ENCODE data around the gene GLRA1. TPM values are rescaled to one million over a fixed set of nuclear protein-coding genes. Genes with fewer than 3 reads are reported as not detected.
"Not testable (repeated sequence)": the region's sequence is repeated elsewhere in the genome, so short reads cannot be mapped to it uniquely, and the experiment has no call there.

GLRA1 gene
- total RNA-seq, 1 donor, result not detected

DNA sequence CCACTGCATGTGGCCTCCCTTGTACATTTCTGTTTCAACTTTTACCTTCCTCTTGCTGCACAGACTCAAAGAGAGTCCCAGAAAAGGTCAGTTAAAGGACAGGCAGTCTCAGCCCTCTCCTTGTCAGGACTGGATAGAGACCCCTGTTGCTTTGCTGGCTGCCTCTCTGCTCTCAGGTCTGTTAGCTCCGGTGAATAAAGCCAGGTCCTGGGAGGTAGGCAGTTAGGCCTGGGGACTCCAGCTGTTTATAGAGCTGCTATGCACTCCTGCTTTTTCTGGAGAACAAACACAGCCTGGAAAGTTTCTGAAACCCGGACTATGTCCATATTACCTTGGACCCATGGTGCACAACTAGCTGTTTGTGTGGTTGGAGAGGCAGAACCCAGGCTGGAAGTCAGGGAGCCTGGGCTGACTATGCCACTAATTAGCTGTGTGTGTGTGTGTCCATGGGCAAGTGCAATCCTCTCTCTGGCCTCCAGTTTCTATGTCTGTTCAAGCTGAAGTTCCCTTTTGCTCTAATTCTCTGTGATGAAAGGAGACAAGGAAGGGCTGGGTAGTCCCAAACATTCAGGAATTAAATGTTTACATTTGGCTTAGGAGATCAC is 42.9 kb downstream of the GLRA1 start:
- Histone ChIP-seq H3K4me1 (ENCODE audit: insufficient read depth, low read length) (no peaks in the 10 kb centered on the region), H3K9me3 (ENCODE audit: low read depth, low read length) (no peaks in the 10 kb centered on the region), H3K4me3 (ENCODE audit: low read length) (no peak overlapping the region), H3K27me3 (ENCODE audit: insufficient read depth, low read length) (no peaks in the 10 kb centered on the region)

DNA sequence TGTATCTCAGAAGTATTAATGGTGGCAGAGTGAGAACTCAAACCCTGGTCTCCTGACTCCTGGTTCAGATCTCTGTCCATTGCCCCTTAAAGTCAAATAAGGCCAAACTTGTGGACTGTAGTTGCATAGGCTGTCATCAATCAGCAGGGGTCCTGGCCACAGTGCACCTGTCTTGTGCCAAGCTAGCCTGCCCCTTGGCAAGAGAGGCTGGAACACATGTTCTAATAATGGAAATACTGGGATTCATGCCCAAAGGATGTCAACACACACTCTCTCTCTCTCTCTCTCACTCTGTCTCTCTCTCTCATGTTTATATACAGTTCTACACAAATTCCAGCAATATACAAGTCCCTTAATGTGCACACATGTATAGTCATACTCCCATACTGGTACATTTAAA is 44.3 kb downstream of the GLRA1 start:
- H3K27me3 ChIP-seq (ENCODE audit: insufficient read depth, low read length), result no peaks in the 10 kb centered on the region
- H3K9me3 ChIP-seq (ENCODE audit: low read depth, low read length), result no peaks in the 10 kb centered on the region
- no peaks in the 10 kb centered on the region for H3K4me1 ChIP-seq (ENCODE audit: insufficient read depth, low read length)
- no peak overlapping the region for H3K4me3 ChIP-seq (ENCODE audit: low read length)

DNA sequence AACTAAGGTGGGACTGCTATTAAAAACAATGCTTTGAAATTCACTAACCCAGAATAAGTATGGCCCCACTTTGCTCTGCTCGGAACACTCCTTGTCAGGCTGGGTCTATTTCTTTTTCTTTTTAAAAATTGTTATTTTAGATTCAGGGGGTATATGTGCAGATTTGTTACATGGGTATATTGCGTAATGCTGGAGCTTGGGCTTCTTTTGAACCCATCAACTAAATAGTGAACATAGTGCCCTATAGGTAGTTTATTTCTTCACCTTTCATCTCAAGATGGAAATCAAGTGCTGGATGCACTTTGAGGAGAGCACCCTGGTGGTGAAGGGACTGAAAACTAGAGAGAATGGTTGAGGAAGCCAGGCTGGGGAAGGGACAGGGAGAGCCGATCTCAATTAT is 51.0 kb downstream of the GLRA1 start:
- no peak overlapping the region for H3K4me3 ChIP-seq (ENCODE audit: low read length)
- H3K4me1 ChIP-seq (ENCODE audit: insufficient read depth, low read length), result no peaks in the 10 kb centered on the region

DNA sequence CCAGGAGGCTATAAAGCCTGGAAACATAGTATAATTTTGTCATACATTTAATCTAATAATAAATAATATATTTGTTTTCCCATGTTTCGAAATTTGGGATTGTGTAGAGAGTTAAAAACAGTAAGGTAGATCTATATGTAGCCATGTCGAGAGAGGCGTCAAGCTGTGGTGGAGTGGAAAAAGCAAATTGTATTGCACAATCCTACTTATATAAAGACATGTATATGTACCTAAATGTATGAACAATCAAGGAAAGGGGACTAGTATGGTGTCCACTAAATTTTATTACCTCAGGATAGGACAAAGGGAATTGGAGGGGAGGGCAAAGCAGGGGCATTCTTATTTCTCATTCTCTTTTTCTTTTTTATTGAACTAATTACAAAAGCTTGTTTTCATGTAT is 52.0 kb downstream of the GLRA1 start:
- Histone ChIP-seq H3K27me3 (ENCODE audit: insufficient read depth, low read length) (no peaks in the 10 kb centered on the region), H3K4me3 (ENCODE audit: low read length) (no peak overlapping the region), H3K4me1 (ENCODE audit: insufficient read depth, low read length) (no peaks in the 10 kb centered on the region), H3K9me3 (ENCODE audit: low read depth, low read length) (no peaks in the 10 kb centered on the region)

More for the DNA sequence above, 51.0 kb downstream of the GLRA1 start:
- Histone ChIP-seq H3K27me3 (ENCODE audit: insufficient read depth, low read length) (no peaks in the 10 kb centered on the region), H3K9me3 (ENCODE audit: low read depth, low read length) (no peaks in the 10 kb centered on the region)

DNA sequence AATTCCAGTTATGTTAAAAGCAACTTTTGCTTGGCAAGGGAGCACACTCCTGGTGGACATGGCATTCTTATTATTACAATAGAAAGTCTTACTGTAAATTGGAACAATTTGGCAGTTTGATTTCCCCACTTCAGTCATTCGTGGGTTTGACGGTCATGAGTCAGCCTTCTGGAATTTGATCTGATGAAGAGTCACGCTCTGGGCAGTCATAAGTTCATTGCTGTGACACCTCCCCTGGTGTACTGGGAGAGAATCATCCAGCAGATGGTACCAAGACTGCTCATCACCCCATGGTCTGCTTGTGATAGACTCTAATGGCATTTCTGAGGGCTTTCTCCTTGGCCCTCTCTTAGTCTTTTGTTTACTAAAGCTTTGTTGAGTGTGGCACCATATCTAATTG is 53.8 kb downstream of the GLRA1 start:
- Histone ChIP-seq H3K4me3 (ENCODE audit: low read length) (no peak overlapping the region), H3K9me3 (ENCODE audit: low read depth, low read length) (no peaks in the 10 kb centered on the region), H3K4me1 (ENCODE audit: insufficient read depth, low read length) (no peaks in the 10 kb centered on the region), H3K27me3 (ENCODE audit: insufficient read depth, low read length) (no peaks in the 10 kb centered on the region)

DNA sequence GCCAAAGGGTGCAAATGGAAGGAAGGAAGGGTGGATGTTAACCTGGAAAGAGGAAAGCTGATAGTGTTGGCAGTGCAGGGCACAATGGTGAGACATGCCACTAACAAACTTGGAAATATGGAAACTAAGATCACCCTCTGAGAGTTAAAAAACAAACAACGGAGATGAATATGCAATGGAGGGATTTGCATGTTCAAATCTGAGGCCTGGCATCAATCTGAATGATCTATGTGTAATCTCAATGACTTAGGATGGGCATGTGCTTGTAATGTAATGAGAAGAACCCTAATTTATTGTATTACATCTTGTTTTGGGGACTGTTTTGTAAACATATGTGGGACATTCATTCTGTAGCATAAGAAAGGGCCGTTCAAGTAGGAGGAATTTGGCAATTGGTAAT is 54.4 kb downstream of the GLRA1 start:
- no peaks in the 10 kb centered on the region for H3K4me1 ChIP-seq (ENCODE audit: insufficient read depth, low read length)
- no peaks in the 10 kb centered on the region for H3K27me3 ChIP-seq (ENCODE audit: insufficient read depth, low read length)
- H3K9me3 ChIP-seq (ENCODE audit: low read depth, low read length), result no peaks in the 10 kb centered on the region
- H3K4me3 ChIP-seq (ENCODE audit: low read length), result no peak overlapping the region

DNA sequence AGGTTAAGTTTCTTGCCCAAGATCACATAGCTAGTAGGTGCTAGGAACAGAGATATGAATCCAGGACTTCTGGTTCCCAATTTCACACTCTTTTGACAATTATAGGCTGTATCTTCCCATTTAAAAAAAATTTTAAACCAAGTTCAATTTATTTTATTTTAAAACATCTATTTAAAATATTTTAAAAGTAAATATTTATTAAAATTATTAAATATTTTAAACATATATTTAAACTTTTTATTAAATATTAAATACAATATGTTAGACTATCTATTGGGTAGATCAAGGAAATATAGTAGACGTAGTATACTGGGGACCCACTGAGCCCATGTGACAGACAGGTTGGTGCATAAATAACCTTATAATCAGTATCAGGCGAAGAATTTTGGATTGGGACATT is 54.8 kb downstream of the GLRA1 start:
- H3K4me3 ChIP-seq (ENCODE audit: low read length), result no peak overlapping the region
- H3K4me1 ChIP-seq (ENCODE audit: insufficient read depth, low read length), result no peaks in the 10 kb centered on the region

DNA sequence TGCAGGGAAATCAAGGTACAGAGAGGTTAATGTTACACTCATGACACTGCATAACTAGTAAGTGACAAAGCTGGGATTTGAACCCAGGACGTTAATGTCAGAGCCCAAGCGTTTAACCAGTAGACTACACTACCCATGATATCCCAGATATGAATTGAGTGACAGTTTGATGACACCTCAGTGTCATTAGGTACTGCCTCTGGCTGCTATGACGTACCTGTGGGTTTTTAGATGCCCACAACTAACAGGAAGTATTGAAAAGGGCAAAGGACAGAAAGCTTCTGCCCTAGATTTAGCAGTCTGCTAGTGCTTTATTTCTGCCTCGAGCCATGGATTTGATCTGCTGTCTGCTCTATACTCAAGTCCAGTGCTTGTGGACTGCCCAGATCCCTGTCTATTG is 56.2 kb downstream of the GLRA1 start:
- Histone ChIP-seq H3K27me3 (ENCODE audit: insufficient read depth, low read length) (no peaks in the 10 kb centered on the region), H3K4me1 (ENCODE audit: insufficient read depth, low read length) (no peaks in the 10 kb centered on the region), H3K4me3 (ENCODE audit: low read length) (no peak overlapping the region), H3K9me3 (ENCODE audit: low read depth, low read length) (no peaks in the 10 kb centered on the region)

More for the DNA sequence above, 54.8 kb downstream of the GLRA1 start:
- Histone ChIP-seq H3K9me3 (ENCODE audit: low read depth, low read length) (no peaks in the 10 kb centered on the region), H3K27me3 (ENCODE audit: insufficient read depth, low read length) (no peaks in the 10 kb centered on the region)

DNA sequence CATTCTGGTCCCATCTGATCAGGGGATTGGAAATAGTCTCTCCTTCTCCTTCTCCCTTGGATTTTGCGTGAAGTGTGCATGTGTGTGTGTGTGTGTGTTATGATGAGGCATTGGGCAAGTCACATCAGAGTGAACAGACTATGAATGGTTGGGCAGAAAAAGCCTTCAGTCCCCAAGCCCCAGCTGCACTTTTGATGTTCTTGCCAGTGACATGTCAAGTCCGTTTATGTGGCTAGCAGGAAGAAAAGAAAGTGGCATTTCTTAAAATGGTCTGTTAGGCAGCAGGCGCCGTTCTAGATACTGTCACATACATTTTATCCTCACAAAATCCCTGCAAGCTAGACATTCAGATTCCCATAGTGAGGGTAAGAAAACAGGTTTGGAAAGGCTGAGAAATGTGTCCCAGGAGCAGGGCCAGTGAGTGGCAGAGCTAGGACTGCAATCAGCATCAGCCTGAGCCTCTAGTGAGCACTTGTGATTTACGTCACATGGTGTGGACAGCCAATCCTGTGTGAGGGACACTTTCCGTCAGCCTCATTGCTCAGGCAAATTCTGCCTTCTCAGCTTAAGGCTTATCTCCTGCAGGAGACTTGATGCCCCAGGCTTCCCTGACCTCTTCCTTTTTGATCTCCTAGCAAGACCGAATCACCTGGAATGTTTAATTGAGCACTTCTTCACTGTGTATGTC is 60.4 kb downstream of the GLRA1 start:
- Histone ChIP-seq H3K4me3 (ENCODE audit: low read length) (no peak overlapping the region), H3K9me3 (ENCODE audit: low read depth, low read length) (no peaks in the 10 kb centered on the region), H3K27me3 (ENCODE audit: insufficient read depth, low read length) (no peaks in the 10 kb centered on the region), H3K4me1 (ENCODE audit: insufficient read depth, low read length) (no peaks in the 10 kb centered on the region)

DNA sequence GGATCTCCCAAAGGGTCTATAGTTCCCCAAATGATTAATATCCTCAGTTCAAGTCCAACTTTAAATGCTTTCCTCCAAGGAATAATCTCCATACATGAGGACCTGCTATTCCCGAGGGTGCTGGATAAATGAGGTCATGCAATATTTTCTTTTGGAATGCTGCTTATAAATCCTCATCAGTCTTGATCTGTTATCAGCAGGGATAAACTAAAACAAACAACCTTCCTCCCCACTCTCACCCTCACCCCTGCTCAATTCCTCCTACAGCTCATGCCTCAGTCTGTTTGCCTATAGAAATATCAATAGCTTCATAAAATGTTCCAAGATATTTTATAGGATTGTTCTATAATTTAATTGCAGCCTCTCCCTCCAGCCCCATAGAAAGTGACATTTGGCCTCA is 61.1 kb downstream of the GLRA1 start:
- H3K9me3 ChIP-seq (ENCODE audit: low read depth, low read length), result no peaks in the 10 kb centered on the region
- H3K4me3 ChIP-seq (ENCODE audit: low read length), result no peak overlapping the region
- no peaks in the 10 kb centered on the region for H3K4me1 ChIP-seq (ENCODE audit: insufficient read depth, low read length)
- no peaks in the 10 kb centered on the region for H3K27me3 ChIP-seq (ENCODE audit: insufficient read depth, low read length)

DNA sequence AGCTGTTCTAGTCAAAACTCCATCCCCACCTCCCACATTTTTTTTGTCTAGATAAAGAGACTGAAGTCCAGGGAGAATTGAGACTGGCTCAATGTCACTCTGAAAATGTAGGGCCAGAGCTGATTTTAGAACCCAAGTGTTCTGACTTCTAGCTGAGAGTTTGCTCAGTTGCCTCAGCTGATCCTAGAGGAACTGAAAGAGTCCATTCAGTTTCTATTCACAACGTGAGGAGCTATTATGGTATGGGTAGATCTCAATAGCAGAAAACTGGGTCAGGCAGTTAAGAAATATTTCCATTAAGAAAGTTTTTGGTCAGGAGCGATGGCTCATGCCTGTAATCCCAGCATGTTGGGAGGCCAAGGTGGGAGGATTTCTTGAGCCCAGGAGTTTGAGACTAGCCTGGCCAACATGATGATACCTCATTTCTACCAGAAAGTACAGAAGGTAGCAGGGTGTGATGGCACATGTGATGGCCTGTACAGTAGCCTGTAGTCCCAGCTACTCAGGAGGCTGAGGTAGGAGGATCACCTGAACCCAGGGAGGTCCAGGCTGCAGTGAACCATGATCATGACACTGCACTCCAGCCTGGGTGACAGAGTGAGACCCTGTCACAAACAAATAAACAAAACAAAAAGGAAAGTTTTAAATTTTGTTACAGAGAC is 61.7 kb downstream of the GLRA1 start:
- H3K9me3 ChIP-seq (ENCODE audit: low read depth, low read length), result no peaks in the 10 kb centered on the region
- no peaks in the 10 kb centered on the region for H3K4me1 ChIP-seq (ENCODE audit: insufficient read depth, low read length)
- no peak overlapping the region for H3K4me3 ChIP-seq (ENCODE audit: low read length)
- no peaks in the 10 kb centered on the region for H3K27me3 ChIP-seq (ENCODE audit: insufficient read depth, low read length)

DNA sequence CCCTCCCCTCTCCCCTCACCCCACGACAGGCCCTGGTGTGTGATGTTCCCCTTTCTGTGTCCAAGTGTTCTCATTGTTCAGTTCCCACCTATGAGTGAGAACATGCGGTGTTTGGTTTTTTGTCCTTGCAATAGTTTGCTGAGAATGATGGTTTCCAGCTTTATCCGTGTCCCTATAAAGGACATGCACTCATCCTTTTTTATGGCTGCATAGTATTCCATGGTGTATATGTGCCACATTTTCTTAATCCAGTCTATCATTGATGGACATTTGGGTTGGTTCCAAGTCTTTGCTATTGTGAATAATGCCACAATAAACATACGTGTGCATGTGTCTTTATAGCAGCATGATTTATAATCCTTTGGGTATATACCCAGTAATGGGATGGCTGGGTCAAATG is 63.8 kb downstream of the GLRA1 start:
- H3K4me1 ChIP-seq (ENCODE audit: insufficient read depth, low read length); H3K27me3 ChIP-seq (ENCODE audit: insufficient read depth, low read length); H3K4me3 ChIP-seq (ENCODE audit: low read length); H3K9me3 ChIP-seq (ENCODE audit: low read depth, low read length): not testable (repeated sequence)

DNA sequence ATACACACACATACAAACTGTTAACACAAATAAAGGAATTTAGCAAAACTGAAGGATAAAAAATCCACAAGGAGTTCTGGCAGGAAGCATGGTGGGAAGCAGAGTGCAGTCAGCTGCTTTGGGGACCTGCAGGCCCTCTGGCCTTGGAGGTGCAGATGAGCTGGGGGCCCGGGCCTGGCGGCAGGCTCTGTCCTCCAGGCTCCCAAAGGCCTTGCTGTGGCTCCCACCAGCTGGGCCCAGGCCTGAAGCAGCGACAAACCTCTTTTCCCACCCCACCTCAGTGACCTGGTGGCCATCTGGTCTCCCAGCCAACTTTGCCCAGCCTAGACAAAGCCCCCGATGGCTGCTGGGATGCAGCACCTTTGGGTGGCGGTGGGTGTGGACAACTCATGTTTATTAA is 67.8 kb downstream of the GLRA1 start:
- Histone ChIP-seq H3K27me3 (ENCODE audit: insufficient read depth, low read length) (no peaks in the 10 kb centered on the region), H3K4me1 (ENCODE audit: insufficient read depth, low read length) (no peaks in the 10 kb centered on the region), H3K9me3 (ENCODE audit: low read depth, low read length) (no peaks in the 10 kb centered on the region), H3K4me3 (ENCODE audit: low read length) (no peak overlapping the region)

DNA sequence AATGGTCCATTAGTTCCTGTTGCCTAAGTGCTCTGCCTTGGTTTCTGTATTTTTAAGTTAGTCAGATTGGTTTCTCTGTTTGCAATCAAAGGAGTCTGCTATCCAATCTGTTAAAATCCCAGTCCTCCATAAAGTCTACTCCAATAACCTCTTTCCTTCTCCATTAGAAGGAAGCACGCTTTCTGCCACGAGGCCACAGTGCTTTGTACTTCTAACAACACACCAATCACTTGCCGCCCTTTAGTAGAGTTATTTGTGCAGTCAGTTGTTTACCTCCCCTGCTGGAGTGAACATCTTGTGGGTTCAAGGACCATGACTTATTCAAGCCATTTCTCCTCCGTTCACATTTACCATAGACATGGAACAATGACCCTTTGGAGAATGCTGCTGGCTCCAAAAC is 69.0 kb downstream of the GLRA1 start:
- no peaks in the 10 kb centered on the region for H3K9me3 ChIP-seq (ENCODE audit: low read depth, low read length)
- H3K27me3 ChIP-seq (ENCODE audit: insufficient read depth, low read length), result no peaks in the 10 kb centered on the region
- H3K4me1 ChIP-seq (ENCODE audit: insufficient read depth, low read length), result no peaks in the 10 kb centered on the region
- no peak overlapping the region for H3K4me3 ChIP-seq (ENCODE audit: low read length)

DNA sequence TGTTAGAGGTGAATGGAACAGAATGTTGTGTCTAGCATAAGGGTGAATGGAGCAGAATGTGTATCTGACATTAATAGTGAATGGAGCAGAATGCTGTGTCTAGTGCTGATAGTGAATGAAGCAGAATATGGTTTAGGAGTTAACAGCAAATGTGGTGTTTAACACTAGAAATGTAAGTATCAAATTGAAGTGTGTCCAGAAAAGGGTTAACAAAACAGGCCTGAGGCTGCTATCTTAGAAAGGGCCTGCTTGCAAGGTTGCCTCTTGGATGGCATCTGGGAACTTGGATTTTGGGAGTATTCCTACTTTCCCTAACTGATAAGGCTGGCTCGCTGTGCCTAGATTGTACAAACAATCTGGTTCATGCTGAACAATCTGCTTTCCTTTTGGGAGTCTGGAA is 76.8 kb downstream of the GLRA1 start:
- H3K4me1 ChIP-seq (ENCODE audit: insufficient read depth, low read length), result no peaks in the 10 kb centered on the region
- H3K9me3 ChIP-seq (ENCODE audit: low read depth, low read length), result no peaks in the 10 kb centered on the region
- H3K4me3 ChIP-seq (ENCODE audit: low read length), result no peak overlapping the region
- no peaks in the 10 kb centered on the region for H3K27me3 ChIP-seq (ENCODE audit: insufficient read depth, low read length)

DNA sequence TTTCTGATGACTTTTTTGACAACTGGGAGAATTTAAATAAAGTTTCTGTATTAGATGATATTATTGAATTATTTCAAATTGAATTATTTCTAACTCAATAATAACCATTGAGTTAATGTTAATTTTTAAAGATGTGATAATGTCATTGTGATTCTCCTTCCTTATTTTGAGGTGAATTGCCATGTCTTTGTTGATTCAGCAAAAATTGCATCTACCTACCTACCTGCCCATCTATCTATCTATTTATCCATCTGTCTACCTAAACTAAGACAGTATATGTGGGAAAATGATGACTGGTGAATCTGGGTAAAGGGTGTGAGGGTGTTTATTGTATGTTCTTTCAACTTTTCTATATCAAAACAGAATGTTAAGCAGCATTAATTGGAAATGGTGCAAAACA is 77.9 kb downstream of the GLRA1 start:
- Histone ChIP-seq H3K4me1 (ENCODE audit: insufficient read depth, low read length) (no peaks in the 10 kb centered on the region), H3K27me3 (ENCODE audit: insufficient read depth, low read length) (no peaks in the 10 kb centered on the region), H3K9me3 (ENCODE audit: low read depth, low read length) (no peaks in the 10 kb centered on the region), H3K4me3 (ENCODE audit: low read length) (no peak overlapping the region)

Data from mononuclear cell (primary cell).